ENCODE data around the gene WNT5B. TPM values are rescaled to one million over a fixed set of nuclear protein-coding genes. Genes with fewer than 3 reads are reported as not detected.
A peak's percentile ranks its signal among the peaks of the same experiment; 100 is the strongest.

WNT5B gene
- total RNA-seq, 2 experiments from 2014 or later = 0.86 to 14.7 TPM

DNA sequence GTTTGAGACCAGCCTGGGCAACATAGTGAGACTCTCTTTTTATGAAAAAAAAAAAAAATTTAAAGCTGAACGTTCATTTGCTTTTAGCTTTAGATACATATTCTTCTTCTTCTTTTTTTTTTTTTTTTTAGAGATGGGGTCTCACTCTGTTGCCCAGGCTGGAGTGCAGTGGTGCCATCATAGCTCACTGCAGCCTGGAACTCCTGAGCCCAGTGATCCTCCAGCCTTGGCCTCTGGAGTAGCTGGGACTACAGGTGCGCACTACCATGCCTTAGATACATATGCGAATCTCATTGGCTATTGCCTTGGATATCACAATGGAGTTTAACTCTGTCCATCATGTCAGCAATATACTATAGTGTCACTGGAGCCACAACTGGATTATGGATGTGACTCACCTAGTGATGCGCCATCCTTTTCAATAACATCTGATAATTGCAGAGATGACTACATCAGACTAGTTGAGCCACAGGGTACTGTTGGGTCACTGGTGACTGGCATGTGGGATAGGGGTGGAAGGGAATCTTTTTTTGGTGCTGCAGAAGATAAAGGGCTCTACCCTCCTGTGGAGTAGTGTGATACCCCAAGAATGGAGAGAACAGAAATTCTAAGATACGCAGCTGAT, 59.2 kb downstream of the WNT5B start:
- no peak for DNase-seq (ENCODE audit: low spot score)
- peaks cover 12% of the 10 kb centered on the region; the same call in 1 of the 2 replicates for H4K20me1 ChIP-seq (ENCODE audit: insufficient read depth, low read length)
- no peak overlapping the region for H3K4me3 ChIP-seq (ENCODE audit: low read depth, low read length, poor library complexity, severe bottlenecking)
- H3K79me2 ChIP-seq (ENCODE audit: insufficient read depth, low read depth, low read length) = peaks cover 26% of the 10 kb centered on the region
- ChIA-PET POLR2A (interaction anchor here (0.6 to 1.8 kb wide), 10 partner anchors 9 to 691 kb away, joined by 3 to 6 read pairs (median 4); no protein-coding TSS in a partner anchor), CTCF (ENCODE audit: unreplicated experiment) (no interaction called here)
- H3K4me1 ChIP-seq (ENCODE audit: insufficient read depth, low read length, poor library complexity, severe bottlenecking) = peaks cover 22% of the 10 kb centered on the region
- peaks cover 6% of the 10 kb centered on the region for H3K36me3 ChIP-seq (ENCODE audit: insufficient read depth, low read length)
- H3K4me2 ChIP-seq (ENCODE audit: low read length) = no peak overlapping the region
- TF ChIP-seq, protein P1, sequence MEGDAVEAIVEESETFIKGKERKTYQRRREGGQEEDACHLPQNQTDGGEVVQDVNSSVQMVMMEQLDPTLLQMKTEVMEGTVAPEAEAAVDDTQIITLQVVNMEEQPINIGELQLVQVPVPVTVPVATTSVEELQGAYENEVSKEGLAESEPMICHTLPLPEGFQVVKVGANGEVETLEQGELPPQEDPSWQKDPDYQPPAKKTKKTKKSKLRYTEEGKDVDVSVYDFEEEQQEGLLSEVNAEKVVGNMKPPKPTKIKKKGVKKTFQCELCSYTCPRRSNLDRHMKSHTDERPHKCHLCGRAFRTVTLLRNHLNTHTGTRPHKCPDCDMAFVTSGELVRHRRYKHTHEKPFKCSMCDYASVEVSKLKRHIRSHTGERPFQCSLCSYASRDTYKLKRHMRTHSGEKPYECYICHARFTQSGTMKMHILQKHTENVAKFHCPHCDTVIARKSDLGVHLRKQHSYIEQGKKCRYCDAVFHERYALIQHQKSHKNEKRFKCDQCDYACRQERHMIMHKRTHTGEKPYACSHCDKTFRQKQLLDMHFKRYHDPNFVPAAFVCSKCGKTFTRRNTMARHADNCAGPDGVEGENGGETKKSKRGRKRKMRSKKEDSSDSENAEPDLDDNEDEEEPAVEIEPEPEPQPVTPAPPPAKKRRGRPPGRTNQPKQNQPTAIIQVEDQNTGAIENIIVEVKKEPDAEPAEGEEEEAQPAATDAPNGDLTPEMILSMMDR (conservative IDR thresholded peaks at IDR 0.05; ENCODE audit: low read length) = no peak
- no peak for TF ChIP-seq EZH2phosphoT487 (IDR thresholded peaks at IDR 0.05; ENCODE audit: borderline replicate concordance, low read depth, low read length)
- BruUV-seq (replicated peaks) = no TSS peak
- no peaks in the 10 kb centered on the region for H3K9me3 ChIP-seq (ENCODE audit: low read length)
- intact Hi-C loops (cut with micrococcal nuclease; ENCODE audit: unreplicated experiment) = no loop called here
- no peaks in the 10 kb centered on the region for H3K9me2 ChIP-seq (ENCODE audit: insufficient read depth, low read length)
- no peak overlapping the region for H2AFZ ChIP-seq (ENCODE audit: low read length)
- H3K27ac ChIP-seq (ENCODE audit: low read depth, low read length, poor library complexity, severe bottlenecking) = no peak overlapping the region

DNA sequence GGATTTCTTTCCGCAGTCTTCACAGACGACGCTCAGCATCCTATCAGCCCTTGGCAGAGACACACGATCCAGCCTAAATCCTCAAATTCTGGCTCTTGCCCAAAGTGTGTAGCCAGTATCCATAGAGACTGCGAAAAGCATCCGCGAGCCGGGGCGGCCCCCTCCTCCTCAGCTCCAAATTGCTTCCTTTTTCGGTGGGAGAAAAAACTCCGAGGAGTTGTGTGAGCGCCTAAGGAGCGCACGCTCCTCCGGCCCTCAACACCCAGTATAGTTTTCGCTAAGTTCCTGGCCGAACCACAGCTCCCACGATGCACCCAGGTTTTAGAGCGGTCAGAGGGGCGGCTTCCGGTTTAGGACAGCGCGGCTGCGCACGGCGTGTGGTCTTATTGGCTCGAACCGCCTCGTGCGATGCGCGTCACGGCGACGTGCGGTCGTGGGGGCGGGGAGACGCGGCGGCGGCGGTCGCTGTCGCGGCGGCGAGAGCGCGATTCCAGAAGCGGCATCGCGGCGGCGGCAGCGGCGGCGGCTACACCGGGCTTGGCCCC, 61.6 kb downstream of the WNT5B start, which contains the start of gene ADIPOR2:
Gene ADIPOR2 (plus strand): TSS at position 493 of the 545 bp plus-strand sequence. CDS start 63,274 bp downstream, outside the sequence.
- H3K4me3 ChIP-seq (ENCODE audit: low read depth, low read length, poor library complexity, severe bottlenecking) = peak within 1 kb of the TSS; percentile 93
- H3K4me2 ChIP-seq (ENCODE audit: low read length) = peak within 1 kb of the TSS; percentile 94
- BruUV-seq (replicated peaks) = no TSS peak
- H3K79me2 ChIP-seq (ENCODE audit: insufficient read depth, low read depth, low read length) = peaks cover 49% of the 10 kb centered on the region
- H3K9me3 ChIP-seq (ENCODE audit: low read length) = no peaks in the 10 kb centered on the region
- ChIA-PET CTCF (ENCODE audit: unreplicated experiment) (no interaction called here), POLR2A (interaction anchor here (0.7 to 1.5 kb wide), 7 partner anchors 9 to 98 kb away, joined by 3 to 5 read pairs (median 4); no protein-coding TSS in a partner anchor)
- H2AFZ ChIP-seq (ENCODE audit: low read length) = peak within 1 kb of the TSS; percentile 87
- intact Hi-C loops (cut with micrococcal nuclease; ENCODE audit: unreplicated experiment) = loop anchor here (5.0 kb wide), 1 partner anchor 52 kb away; no protein-coding TSS in a partner anchor
- peak within 1 kb of the TSS; percentile 78 for H3K27ac ChIP-seq (ENCODE audit: low read depth, low read length, poor library complexity, severe bottlenecking)
- H3K4me1 ChIP-seq (ENCODE audit: insufficient read depth, low read length, poor library complexity, severe bottlenecking) = peaks cover 32% of the 10 kb centered on the region
- H4K20me1 ChIP-seq (ENCODE audit: insufficient read depth, low read length) = peaks cover 21% of the 10 kb centered on the region; the same call in 1 of the 2 replicates
- peak; percentile 99 for DNase-seq (ENCODE audit: low spot score)
- H3K9me2 ChIP-seq (ENCODE audit: insufficient read depth, low read length) = no peaks in the 10 kb centered on the region
- TF ChIP-seq EZH2phosphoT487 (IDR thresholded peaks at IDR 0.05; ENCODE audit: borderline replicate concordance, low read depth, low read length) = no peak
- TF ChIP-seq, protein P1 (conservative IDR thresholded peaks at IDR 0.05; ENCODE audit: low read length) = no peak
- H3K36me3 ChIP-seq (ENCODE audit: insufficient read depth, low read length) = peaks cover 23% of the 10 kb centered on the region
